MCF 10A (cell line): Measurements from ENCODE around the gene CATSPERD. TPM values are rescaled to one million over a fixed set of nuclear protein-coding genes. Genes with fewer than 3 reads are reported as not detected.

ENCODE experiments used
- BruUV-seq: library from RNA; stranded (reverse); fragments of 400-500 nt; replicated peaks from 2 replicates; lab custom pipeline; 2021; lab: Mats Ljungman, UMichigan
- CTCF ChIA-PET: fragments of 300-600 bp; sonication (Branson Sonifier 250); formaldehyde crosslinking; extraction: SDS; loops from one replicate; lab custom pipeline; 2021; ENCODE audit warnings: antibody characterized with exemption, inconsistent platforms; lab: Yijun Ruan, JAX
- POLR2A ChIA-PET: fragments of 300-600, 350-650 bp; sonication (Branson Sonifier 250); formaldehyde crosslinking; extraction: SDS; loops from one replicate; lab custom pipeline; 2020; ENCODE audit warnings: antibody characterized with exemption, inconsistent platforms; lab: Yijun Ruan, JAX
- DNase-seq: peaks from one replicate; pipeline ENCODE4 v3.0.0-alpha.2; 2018; ENCODE audit not compliant: unreplicated experiment
- H3K27ac Mint-ChIP-seq: one replicate; pipeline ENCODE4 v1.8.0; 2022; ENCODE audit warnings: mild to moderate bottlenecking, low read depth, mixed read lengths; ENCODE audit not compliant: unreplicated experiment
- H3K27me3 Mint-ChIP-seq: one replicate; pipeline ENCODE4 v1.8.0; 2022; ENCODE audit warnings: mixed read lengths; ENCODE audit not compliant: insufficient read depth, unreplicated experiment
- H3K36me3 Mint-ChIP-seq: one replicate; pipeline ENCODE4 v1.8.0; 2022; ENCODE audit warnings: mild to moderate bottlenecking, moderate library complexity, mixed read lengths; ENCODE audit not compliant: insufficient read depth, unreplicated experiment
- H3K4me1 Mint-ChIP-seq: one replicate; pipeline ENCODE4 v1.8.0; 2022; ENCODE audit warnings: mixed read lengths; ENCODE audit not compliant: insufficient read depth, unreplicated experiment
- H3K4me3 Mint-ChIP-seq: one replicate; pipeline ENCODE4 v1.8.0; 2022; ENCODE audit warnings: mild to moderate bottlenecking, moderate library complexity, mixed read lengths; ENCODE audit not compliant: unreplicated experiment
- H3K9me3 Mint-ChIP-seq: one replicate; pipeline ENCODE4 v1.8.0; 2022; ENCODE audit warnings: mixed read lengths; ENCODE audit not compliant: unreplicated experiment
- intact Hi-C: fragments of 100-400 bp; cut with micrococcal nuclease; formaldehyde crosslinking; loops from 2 replicates; pipeline ENCODE4 v1.14.1; 2022
- total RNA-seq: library from RNA; stranded (reverse); gene quantifications from 2 replicates; pipeline ENCODE4 v1.2.3, GENCODE V29; 2022
- TF ChIP-seq, protein P1 (sequence below): fragments of 200-600 bp; IDR thresholded peaks from one replicate; pipeline ENCODE4 v1.8.0; 2022; ENCODE audit warnings: antibody characterized with exemption, mild to moderate bottlenecking; ENCODE audit not compliant: unreplicated experiment

CATSPERD gene
- total RNA-seq, 1 experiment from 2014 or later = not detected

DNA sequence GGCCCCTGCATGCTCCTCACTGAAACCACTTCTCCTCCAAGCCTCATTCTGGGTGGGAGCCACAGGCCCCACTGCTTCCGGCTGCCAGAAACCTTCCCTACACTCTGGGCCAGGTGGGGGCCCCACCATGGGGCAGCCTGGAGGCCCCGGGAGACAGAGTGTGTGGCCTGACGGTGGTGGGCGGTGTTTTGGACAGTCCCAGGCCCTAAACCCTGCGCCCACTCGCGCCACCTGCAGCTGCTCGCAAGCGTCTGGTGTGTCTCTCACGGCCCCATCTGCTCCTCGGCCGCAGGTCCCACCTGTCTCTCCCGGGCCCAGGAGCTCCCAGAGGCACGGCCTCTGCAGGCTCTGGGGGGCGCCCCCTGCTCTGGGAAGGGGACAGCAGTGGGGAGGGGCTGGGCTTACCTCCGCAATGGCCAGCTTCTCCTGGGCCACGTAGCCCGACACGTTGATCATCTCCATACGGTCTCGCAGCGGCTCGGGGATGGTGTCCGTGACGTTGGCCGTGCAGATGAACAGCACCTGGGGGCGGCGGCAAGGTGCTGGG lies 24.7 kb upstream of the CATSPERD start:
- intact Hi-C loops = loop anchor here (10.0 kb wide), 1 partner anchor 99 kb away; the partner anchor contains the start of gene DUS3L
- Mint-ChIP-seq H3K4me3 (no peak overlapping the region), H3K27me3 (no peaks in the 10 kb centered on the region), H3K9me3 (no peaks in the 10 kb centered on the region), H3K27ac (no peak overlapping the region), H3K4me1 (no peaks in the 10 kb centered on the region), H3K36me3 (peaks cover 85% of the 10 kb centered on the region)
- BruUV-seq = no TSS peak
- POLR2A ChIA-PET = interaction anchor here (0.9 kb wide), 1 partner anchor 23 kb away, joined by 4 read pairs; no protein-coding TSS in a partner anchor
- DNase-seq = no peak
- CTCF ChIA-PET = no interaction called here
- TF ChIP-seq, protein P1, sequence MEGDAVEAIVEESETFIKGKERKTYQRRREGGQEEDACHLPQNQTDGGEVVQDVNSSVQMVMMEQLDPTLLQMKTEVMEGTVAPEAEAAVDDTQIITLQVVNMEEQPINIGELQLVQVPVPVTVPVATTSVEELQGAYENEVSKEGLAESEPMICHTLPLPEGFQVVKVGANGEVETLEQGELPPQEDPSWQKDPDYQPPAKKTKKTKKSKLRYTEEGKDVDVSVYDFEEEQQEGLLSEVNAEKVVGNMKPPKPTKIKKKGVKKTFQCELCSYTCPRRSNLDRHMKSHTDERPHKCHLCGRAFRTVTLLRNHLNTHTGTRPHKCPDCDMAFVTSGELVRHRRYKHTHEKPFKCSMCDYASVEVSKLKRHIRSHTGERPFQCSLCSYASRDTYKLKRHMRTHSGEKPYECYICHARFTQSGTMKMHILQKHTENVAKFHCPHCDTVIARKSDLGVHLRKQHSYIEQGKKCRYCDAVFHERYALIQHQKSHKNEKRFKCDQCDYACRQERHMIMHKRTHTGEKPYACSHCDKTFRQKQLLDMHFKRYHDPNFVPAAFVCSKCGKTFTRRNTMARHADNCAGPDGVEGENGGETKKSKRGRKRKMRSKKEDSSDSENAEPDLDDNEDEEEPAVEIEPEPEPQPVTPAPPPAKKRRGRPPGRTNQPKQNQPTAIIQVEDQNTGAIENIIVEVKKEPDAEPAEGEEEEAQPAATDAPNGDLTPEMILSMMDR = no peak

DNA sequence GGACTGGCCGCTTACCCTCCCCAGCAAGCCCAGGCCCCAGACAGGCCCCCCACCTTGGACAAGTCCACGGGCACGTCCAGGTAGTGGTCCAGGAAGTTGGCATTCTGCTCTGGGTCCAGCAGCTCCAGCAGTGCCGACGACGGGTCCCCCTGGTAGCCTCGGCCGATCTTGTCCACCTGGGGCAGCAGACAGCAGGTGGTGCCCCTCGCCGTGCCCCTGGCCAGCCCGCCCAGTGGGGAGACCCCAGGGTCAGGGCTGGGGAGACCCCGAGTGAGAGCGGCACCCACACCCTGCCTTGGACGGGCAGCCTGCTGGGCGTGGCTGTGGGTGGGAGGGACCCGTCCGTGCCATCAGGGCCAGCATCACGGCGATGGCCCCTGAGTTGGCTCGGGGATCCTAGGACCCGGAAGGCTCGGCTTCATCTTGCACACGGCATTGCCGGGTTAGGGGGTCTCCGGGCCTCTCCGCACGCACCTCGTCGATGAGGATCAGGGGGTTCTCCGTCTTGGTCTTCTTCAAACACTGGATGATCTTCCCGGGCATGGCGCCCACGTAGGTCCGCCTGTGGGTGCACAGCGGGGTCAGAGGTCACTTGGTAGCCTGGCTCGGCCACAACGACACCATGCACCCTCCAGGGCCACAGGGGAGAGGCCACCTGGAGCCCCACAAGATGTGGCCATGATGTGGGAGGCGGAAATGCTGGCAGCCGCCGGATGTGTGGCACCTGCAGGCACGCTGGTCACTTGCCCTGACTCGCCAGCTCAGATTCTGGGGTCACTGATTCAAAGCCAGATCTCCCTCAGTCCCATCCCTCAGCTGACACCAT lies 24.0 kb upstream of the CATSPERD start:
- H3K27me3 Mint-ChIP-seq = no peaks in the 10 kb centered on the region
- DNase-seq = no peak
- intact Hi-C loops = loop anchor here (10.0 kb wide), 1 partner anchor 98 kb away; the partner anchor contains the start of gene DUS3L
- CTCF ChIA-PET = no interaction called here
- H3K4me1 Mint-ChIP-seq = no peaks in the 10 kb centered on the region
- TF ChIP-seq, protein P1 = no peak
- no TSS peak for BruUV-seq
- POLR2A ChIA-PET = interaction anchor here (0.6 to 0.9 kb wide), 2 partner anchors 22 to 44 kb away, joined by 3 read pairs; no protein-coding TSS in a partner anchor
- H3K27ac Mint-ChIP-seq = peak overlapping the region; percentile 54
- H3K36me3 Mint-ChIP-seq = peaks cover 81% of the 10 kb centered on the region
- no peaks in the 10 kb centered on the region for H3K9me3 Mint-ChIP-seq
- H3K4me3 Mint-ChIP-seq = no peak overlapping the region

DNA sequence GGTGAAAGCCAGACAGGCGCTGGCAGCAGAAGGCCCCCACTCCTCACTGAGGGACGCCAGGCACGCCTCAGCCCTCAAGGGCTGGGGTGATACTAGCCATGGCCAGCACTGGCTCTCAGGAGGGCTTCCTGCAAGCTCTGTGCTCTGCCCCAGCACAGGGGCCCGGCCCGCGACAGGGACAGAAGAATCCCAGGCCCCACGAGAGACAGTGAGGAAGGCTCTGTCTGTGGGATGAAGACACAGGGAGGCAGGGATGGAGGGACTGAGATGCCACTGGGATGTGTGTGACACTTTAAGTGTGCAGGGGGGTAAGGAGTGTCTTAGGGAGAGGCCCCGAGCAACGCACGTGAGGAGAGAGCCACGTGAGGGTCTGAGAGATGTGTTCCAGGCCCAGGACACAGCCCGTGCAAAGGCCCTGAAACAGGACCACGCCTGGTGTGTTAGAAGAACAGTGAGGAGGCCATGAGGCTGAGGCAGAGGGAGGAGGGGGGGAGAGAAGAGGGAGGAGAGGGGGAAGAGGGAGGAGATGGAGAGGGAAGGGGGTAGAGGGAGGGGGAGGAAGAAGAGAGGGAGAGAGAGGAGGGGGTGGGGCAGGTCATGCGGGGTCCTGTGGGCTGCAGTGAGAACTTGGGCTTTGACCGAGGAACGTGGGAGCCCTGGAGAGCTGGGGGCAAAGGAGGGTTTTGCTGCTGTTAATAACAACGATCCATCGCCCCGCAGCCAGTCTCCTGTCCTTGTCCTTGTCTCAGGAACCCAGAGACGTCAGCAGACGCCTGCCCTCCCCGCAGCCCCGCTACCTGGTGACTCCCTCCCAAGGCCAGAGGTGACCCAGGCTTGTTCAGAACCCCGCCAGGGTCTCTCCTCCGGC lies 23.2 kb upstream of the CATSPERD start:
- Mint-ChIP-seq H3K4me1 (no peaks in the 10 kb centered on the region), H3K9me3 (no peaks in the 10 kb centered on the region), H3K27ac (peak overlapping the region; percentile 54), H3K36me3 (peaks cover 81% of the 10 kb centered on the region), H3K27me3 (no peaks in the 10 kb centered on the region), H3K4me3 (no peak overlapping the region)
- no TSS peak for BruUV-seq
- intact Hi-C loops = loop anchor here (10.0 kb wide), 1 partner anchor 98 kb away; the partner anchor contains the start of gene DUS3L
- TF ChIP-seq, protein P1 = no peak
- ChIA-PET CTCF (interaction anchor here (1.4 kb wide), 1 partner anchor 10 kb away, joined by 5 read pairs; no protein-coding TSS in a partner anchor), POLR2A (interaction anchor here (0.6 to 3.1 kb wide), 5 partner anchors 11 to 43 kb away, joined by 3 to 15 read pairs (median 3); partner anchors contain the start of genes CATSPERD and LONP1)
- DNase-seq = no peak
